ENCODE measurements around the gene DUSP16.
"Not testable (repeated sequence)": the region's sequence is repeated elsewhere in the genome, so short reads cannot be mapped to it uniquely, and the experiment has no call there.

DUSP16 gene

DNA sequence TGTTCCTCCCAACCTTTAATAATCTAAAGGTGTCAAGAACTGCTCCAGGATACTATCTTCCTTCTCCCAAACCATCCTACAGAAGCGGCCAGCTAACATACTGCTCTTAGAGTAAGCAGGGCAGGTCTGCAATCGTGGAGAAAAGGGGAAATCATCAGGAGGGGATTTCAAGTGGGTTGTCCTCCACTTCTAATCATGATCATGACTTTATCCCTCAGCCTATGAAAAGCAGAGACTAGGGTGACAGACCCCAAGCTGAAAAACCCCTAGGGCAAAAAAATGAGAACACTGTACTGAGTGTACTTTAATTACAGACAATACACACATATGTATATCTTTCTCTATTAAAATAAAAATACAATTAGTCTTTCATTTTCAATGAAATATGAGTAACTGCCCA is 13.9 kb downstream of the DUSP16 start:
- DNase-seq (ENCODE audit: low read depth in 1 of 2, low spot score in 1 of 2), result no peak

DNA sequence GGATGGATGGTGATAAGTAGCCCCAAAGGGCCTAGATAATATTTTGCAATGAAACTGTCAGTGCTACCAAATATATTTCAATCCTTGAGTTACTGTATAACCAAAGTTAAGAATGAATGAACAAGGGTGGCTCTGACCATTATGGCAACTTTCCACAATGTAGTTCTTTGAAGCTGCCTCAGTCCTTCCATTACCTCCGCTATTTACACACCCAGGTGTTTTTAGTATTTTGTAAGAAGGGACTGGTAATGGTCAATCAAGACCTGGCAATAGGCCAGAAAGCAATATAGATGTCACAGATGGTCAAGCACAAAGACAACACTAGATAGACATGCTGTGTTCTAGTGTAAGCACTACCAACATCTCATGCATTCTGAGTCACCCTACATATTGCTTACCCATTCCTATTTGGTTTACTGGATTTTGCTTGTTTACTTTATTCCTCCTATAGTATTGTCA is 16.3 kb downstream of the DUSP16 start:
- DNase-seq (ENCODE audit: low read depth in 1 of 2, low spot score in 1 of 2), result no peak

DNA sequence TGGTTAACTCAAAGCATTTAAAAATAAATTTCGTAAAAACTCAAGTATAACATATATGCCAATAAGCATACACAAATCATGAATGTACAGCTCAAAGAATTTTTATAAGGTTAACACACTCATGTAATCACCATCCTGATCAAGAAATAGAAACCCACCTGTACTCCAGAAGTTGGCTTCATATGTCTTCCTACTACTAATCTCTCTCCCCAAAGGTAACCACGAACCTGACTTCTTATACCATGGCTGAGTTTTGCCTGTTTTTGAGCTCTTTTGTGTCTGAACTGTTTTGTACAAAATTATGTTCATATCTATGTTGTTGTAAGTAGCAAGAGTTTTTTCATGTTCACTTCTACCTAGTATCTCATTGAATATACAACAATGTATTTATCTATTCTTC is 18.7 kb downstream of the DUSP16 start:
- no peak for DNase-seq (ENCODE audit: low read depth in 1 of 2, low spot score in 1 of 2)

DNA sequence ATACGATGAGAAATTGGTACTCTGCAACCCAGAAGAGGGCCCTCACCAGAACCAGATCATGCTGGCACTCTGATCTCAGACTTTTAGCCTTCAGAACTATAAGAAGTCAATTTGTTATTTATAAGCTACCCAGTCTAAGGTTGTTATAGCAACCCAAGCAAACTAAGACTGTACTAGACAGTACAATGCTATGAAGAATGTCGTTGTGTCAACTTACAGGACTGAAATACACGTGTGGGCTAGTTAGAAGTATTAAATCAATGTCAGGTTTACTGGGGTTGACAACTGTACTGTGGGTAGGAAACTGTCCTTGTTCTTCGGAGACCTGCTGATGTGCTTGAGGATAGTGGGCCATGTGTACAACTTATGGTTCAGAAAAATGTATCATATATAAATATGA is 19.7 kb downstream of the DUSP16 start:
- no peak for DNase-seq (ENCODE audit: low read depth in 1 of 2, low spot score in 1 of 2)

DNA sequence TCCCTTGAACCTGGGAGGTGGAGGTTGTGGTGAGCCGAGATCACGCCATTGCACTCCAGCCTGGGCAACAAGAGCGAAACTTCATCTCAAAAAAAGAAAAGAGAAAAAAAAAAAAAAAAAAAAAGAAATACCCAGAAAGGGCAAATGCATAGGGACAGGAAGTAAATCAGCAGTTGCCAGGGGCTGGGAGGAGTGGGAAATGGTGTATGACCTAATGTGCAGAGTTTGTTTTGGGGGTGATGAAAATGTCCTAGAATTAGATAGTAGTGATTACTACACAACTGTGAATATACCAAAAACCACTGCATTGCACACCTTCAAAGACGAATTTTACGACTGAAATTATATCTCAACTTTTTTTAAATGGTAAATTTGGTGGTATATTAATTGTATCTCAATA is 20.4 kb downstream of the DUSP16 start:
- DNase-seq (ENCODE audit: low read depth in 1 of 2, low spot score in 1 of 2), result no peak

DNA sequence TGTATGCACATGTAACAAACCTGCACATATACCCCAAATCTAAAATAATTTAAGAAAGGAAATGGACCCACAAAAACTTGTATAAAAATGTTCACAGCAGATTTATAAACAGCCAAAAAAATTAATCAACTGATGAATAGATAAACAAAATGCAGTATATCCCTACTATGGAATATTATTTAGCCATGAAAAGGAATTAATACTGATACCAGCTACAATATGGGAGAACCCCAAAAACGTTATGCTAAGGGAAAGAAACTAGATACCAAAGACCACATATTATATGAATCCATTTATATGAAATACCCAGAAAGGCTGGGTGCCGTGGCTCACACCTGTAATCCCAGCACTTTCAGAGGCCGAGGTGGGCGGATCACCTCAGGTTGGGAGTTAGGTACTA is 20.9 kb downstream of the DUSP16 start:
- DNase-seq (ENCODE audit: low read depth in 1 of 2, low spot score in 1 of 2), result no peak

DNA sequence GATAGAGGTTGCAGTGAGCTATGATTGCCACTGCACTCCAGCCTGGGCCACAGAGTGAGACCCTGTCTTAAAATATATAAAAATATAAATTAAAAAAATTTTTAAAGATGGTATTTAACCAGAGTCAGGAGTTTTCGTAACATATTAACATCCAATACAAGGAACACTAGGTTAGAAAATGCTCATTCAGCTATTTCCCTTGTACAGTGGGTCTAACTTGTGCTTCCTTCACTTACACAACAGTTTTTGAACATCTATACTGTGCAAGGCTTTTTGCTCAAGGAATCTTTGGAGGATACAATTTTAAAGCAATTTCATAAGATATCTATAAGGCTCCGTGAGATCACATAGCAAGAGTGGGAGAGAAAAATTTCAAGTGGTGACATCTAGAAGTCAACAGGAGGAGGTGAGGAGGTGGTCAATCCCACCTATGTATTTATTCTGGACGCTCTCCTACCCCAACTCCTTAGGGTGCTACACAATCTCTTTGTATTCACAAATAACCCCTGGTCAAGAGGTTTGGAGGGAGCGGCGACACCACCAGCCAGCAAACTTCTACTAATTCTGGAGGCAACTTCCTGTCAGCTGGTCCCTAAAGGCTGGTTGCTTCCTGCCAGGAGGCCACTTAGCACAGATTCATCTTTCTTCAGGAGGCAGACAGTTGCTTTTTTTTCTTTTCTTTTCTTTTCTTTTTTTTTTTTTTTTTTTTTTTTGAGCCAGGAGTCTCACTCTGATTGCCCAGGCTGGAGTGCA is 22.2 kb downstream of the DUSP16 start:
- DNase-seq (ENCODE audit: low read depth in 1 of 2, low spot score in 1 of 2), result no peak

DNA sequence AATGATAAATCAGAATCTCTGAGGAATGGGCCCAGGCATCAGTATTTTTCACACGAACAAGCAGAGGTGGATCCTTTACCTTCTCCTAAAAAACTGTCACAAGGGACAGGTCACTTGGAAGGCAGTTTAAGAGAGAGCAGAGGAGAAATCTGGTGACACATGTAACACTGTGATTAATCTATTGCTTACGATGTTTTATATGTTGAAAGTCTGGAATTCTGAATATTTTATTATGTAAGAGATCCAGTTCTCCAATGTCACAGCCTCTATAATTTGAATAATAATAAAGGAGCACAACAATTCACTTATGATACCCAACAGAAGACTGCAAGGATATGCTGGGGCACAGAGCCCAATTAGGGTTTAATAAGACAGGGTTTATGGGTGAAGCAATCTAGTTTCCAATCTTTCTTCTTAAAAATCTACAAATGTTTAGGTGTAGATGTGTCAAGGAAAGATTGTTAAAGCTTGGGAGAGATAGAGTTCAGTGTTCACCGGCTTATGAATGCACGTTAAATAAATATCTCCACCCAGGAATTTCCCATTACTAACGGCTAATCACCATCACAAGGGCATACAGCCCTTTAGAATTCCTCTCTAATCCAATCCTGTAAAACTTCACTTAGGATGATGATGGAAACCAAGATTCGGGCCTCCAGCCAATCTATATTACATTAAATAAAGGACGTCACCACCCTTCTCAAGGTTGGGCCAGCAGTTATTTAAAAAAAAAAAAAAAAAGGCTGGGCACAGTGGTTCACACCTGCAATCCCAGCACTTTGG is 23.4 kb downstream of the DUSP16 start:
- DNase-seq (ENCODE audit: low read depth in 1 of 2, low spot score in 1 of 2), result no peak

DNA sequence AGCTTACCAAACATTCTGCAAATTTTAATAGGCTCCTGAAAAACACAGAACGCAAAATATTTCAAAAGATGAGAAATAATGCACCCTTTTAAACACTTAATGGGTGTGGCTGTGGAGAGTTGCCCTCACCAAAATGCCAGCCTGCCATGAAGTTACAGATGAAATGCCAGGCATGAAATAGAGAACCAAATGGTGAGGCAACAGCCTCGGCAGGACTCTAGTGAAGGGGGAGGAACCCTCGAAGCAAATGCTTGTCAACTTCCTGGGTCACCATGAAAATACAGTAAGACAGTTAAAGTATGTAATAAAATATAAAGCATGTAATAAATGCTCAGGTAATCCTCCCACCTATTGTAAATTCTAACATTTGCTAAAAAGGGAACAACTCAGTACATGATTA is 24.1 kb downstream of the DUSP16 start:
- no peak for DNase-seq (ENCODE audit: low read depth in 1 of 2, low spot score in 1 of 2)

DNA sequence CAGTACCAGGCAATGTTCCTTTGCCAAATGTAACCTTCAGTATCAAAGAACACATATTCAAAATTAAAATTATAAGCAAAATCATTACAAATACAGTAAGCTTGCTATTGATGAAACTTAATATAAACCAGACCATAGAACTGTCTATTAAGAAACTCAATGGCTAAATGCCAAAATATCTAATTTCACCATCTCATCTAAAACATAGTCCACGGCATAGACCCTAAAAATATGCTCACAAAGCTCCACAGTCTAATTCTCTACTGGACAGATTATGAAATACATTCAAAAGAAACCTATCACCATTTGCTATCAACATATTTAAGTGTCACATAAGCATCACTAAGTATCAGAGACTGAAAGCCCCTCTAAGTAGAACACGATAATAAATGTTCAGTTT is 25.2 kb downstream of the DUSP16 start:
- no peak for DNase-seq (ENCODE audit: low read depth in 1 of 2, low spot score in 1 of 2)

DNA sequence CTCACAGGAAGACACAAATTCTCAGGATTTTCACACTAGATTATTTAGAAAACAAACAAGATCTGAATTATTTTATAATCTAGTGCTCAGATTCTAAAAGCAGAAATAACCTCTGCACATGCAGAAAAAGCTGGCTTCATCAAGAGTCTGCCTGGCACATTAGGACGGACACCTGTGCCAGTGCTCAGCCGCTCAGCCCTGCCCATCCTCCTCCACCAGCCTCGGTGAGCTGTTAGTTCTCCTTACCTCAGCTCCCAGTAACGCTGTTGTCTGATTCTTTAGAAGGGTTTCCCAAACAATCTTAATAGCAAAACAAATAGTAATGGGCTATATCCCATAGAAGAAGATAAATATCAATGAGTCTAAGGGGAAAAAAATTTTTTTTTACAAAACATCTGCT is 27.7 kb downstream of the DUSP16 start:
- no peak for DNase-seq (ENCODE audit: low read depth in 1 of 2, low spot score in 1 of 2)

DNA sequence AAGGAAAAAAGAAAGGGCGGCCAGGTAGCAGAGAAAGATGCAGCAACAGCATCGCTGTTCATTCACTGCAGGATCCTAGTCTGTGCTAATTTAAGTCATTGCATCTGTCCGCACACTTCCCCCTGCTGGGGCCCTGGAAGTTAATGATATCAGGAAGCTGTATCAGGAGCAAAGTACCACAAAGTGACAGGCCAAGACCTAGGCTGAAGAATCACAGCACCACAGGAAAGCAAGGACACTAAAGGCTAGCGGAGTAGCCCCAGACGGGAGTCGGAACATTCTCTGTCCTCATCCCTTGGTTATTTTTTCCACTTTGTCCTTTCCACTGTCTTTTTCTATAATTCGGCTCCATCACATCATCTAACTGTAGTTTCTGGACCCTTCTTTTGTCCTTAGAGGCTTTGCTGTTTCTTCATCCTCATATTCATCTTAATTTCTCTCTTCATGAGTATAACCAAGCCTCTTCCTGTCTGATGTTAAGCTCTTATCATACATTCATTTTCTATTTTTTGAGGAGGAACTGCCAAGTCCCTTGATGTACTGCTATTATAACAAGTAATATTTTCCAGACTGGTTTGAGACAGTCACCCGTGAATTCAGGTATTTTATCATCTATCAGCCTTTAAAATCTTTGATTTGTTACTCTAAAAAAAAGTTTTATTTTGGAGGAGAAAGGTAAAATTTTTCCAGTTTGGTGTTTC is 28.3 kb downstream of the DUSP16 start:
- no peak for DNase-seq (ENCODE audit: low read depth in 1 of 2, low spot score in 1 of 2)

DNA sequence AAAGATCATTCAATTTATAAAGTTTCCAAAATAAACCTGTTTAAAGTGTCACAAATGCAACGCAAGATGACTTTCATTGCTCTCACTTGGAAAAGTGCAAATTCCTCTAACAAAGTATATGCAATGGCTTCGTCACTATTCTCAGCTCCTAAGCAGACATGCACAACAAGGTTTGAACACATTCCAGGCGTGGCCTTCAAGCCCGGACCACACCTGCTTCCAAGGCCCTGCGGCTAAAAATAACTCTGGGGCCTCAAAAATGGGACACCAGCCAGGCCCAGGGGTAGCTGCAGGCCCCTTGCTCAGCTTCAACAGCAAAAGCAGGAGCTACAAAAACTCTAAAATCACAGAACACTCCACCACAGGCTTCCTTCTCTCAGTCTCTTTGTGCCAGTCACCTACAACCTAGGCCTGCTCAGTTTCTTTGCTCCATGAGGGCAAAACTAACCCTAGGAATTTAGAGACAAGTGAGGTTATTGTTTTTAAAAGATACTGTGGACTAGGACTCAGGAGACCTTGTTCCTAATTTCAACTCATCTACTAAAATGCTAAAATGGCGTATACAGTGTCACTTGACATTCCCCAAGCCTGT is 29.3 kb downstream of the DUSP16 start:
- no peak for DNase-seq (ENCODE audit: low read depth in 1 of 2, low spot score in 1 of 2)

DNA sequence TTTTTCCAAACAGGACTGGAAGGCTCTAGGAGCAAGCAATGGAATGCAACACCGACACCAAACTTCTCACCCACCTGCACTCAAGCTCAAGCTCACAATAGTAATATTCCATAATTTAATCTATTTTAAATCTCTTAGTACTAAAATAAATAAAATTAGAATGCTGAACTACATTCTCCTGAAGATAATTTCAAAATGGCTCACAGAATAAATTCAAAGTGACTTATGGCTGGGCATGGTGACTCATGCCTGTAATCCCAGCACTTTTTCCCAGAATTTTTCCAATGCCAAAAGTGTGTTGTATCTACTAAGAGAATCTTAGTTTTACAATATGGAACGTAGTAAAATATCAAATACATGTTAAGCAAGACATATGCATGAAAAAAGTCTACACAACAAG is 31.5 kb downstream of the DUSP16 start:
- DNase-seq (ENCODE audit: low read depth in 1 of 2, low spot score in 1 of 2), result no peak

DNA sequence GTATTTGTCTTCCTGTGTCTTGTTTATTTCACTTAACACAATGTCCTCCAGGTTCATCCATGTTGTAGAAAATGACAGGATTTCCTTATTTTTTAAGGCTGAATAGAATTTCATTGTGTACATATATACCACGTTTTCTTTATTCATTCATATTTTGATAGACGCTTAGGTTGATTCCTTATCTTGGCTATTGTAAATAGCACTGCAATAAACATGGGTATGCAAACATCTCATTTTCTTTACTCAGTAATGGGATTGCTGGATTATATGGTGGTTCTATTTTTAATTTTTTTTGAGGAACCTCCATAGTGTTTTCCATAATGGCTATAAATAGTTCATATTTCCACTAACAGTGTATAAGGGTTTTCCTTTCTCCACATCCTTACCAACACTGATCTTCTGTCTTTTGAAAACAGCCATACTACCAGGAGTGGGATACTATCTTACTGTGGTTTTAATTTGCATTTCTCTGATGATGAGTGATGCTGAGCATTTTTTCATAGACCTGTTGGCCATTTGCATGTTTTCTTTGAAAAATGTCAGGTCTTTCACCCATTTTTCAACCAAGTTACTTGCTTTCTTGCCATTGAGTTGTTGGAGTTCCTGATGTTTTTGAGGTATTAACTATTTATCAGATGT is 32.8 kb downstream of the DUSP16 start:
- no peak for DNase-seq (ENCODE audit: low read depth in 1 of 2, low spot score in 1 of 2)

DNA sequence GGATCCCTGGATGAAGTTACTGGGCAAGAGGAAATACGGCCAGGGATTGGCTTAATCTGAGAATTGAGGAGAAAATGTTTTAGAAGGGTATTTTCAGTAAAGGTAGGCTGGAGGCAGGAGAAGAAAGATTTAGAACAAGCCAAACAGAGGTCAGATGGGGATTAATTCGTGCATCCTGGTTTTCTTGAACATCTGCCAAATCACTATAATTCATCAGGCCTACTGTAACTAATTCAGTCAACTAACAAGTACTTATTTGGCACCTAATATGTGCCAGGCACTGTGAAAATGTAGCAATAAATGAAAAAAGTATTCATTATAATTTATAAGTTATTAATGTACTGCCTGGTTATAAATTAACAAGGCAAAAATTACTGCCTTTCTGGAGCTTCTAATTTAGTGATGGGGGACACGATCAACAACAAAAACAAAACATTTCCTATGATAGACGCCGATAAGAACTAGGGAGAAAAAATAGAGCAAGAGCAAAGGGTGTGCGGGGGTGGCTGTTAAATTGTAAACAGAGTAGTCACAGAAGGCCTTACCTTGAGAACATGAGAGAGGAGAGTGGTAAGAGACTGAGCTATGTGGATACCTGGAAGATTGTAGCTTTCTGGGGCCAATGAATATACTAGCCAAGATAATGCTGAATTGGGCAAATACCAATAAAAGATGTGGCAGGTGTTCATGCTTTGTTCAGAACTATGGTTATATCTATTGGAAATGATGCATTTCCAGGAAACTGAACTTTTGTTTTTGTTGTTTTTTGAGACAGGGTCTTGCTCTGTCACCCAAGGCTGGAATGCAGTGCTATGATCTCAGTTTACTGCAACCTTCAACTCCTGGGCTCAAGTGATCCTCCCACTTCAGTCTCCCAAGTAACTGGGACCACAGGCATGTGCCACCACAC is 34.0 kb downstream of the DUSP16 start:
- no peak for DNase-seq (ENCODE audit: low read depth in 1 of 2, low spot score in 1 of 2)

DNA sequence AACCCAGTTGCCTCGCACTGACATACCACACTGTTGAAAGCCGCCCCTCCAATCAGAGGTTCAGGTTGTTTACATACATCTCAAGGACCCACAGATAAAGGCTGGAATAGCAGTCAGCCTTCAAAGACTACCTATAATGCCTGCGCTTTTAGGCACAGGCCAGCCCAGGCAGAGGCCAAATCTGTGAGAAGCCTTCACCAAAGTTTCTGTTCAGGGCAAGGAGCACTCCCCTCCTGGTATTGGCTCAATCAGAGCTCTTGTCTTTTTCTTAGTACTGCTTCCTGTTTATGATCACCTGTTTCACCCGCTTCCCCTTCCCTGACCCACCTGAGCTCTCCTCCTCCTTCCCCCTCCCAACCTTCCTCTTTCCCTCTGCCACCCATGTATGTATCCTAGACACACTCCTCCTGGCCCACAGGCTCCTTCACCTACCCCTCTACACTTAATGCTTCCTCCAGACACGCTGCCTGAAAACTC is 34.8 kb downstream of the DUSP16 start:
- DNase-seq (ENCODE audit: low read depth in 1 of 2, low spot score in 1 of 2), result no peak

DNA sequence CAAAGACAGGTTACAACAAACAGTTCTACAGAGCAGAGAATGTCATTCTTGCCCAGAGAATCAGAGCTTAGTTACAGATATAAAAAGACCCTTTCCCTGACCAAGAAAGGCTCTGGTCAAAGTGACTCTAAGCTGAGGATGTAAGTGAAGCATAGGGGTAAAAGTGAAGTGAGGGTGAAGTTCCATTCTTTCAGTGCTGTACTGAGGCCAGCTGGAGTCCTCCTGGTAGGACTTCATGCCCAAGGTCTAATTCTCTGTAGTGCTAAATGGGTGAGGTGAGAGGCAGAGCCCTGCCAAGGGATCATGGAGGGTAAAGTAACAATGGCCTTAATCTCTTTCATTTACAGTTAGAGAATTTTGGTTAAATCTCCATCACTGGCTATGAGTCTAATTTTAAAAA is 38.5 kb downstream of the DUSP16 start:
- DNase-seq (ENCODE audit: low read depth in 1 of 2, low spot score in 1 of 2), result no peak

DNA sequence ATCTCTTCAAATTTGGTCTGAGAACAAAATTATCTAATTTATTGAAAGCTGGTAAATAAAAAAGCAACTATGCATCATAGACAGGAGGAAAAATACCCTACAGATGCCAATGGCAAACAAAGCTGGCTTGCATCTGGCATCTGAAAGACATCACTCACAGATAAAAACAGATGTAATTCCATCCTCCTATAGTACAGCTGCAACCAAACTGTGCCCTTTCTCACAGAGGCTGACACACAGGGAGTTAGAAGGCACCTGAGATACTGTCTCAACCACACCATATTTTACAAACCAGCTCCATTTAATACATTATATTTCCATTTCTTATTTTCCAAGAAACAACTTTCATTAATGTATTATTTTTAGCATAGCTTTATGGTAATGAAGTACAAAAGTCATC is 39.4 kb downstream of the DUSP16 start:
- DNase-seq (ENCODE audit: low read depth in 1 of 2, low spot score in 1 of 2), result no peak

DNA sequence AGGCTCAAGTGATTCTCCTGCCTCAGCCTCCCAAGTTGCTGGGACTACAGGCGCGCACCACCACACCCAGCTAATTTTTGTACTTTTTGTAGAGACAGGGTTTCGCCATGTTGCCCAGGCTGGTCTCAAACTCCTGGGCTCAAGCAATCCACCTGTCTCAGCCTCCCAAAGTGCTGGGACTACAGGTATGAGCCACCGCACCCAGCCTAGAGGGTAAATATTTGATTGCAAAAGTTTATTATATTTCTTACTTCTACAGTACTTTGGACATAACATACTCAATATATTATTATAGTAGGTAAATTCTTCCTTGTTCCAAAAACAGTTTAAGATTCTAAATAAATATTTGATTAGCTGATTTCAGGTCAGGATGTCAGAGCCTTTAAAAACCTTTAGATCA is 40.0 kb downstream of the DUSP16 start:
- DNase-seq (ENCODE audit: low read depth in 1 of 2, low spot score in 1 of 2), result not testable (repeated sequence)

Measured in activated CD4-positive, alpha-beta T cell treated with anti-CD3 and anti-CD28 coated beads, Interleukin-2, amount 50 U/mL, for 24 hours (primary cell).